T-helper 9 cell (primary cell): ENCODE measurements around the gene HELQ.
"Not testable (repeated sequence)": the region's sequence is repeated elsewhere in the genome, so short reads cannot be mapped to it uniquely, and the experiment has no call there.

Experiments
- DNase-seq: peaks from one replicate; pipeline ENCODE4 v3.0.0-alpha.2; 2020

The HELQ gene

DNA sequence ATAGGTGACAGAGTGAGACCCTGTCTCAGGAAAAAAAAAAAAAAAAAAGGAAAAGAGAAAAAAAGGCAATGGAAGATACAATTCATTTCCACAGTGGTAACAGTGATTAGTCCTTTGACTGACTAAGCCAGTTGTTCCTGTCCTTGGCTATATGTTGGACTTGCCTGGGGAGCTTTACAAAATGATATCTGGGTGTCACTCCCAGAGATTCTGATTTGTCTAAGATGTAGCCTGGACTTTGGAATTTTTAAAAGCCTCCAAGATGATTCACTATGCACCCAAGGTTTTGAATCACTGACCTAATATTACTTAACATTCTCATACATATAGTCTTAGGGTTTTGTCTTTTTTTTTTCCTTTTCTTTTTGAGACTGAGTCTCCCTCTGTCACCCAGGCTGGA lies 16.9 kb downstream of the HELQ start:
- no peak for DNase-seq

DNA sequence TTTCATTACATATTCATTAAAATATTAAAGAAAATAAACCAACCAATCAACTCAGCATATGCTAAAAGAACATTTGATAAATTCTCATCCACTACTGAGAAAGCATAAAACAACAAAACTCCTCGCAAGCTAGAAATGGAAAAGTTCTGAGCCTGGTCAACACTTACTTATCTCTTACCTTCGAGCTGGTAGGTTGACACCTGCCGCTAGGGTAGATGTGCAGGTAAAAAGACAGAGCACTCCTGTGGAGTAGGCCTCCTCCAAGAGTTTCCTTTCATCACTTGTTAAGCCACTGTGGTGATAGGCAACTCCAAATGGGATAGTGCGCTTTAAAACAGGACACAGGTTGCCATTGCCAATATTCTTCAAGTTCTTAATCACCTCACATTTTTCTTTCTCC lies 18.9 kb downstream of the HELQ start:
- DNase-seq = no peak

DNA sequence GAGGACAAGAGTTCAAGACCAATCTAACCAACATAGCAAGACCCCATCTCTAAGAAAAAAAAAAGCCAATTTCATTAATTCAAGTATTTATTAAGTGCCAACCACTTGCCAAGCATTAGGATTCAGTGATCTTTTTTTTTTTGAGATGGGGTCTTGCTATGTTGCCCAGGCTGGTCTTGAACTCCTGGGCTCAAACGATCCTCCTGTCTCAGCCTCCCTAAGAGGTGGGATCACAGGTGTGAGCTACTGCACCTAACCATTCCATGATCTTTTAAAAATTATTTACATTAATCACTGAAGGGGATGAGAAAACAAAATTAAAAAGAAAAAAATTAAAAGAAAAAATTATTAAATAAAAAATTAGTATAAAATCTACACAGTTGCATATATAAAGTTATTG lies 24.4 kb downstream of the HELQ start:
- DNase-seq = no peak

GRCh38 chr4:83418211-83418610 lies 37.4 kb downstream of the HELQ start:
- no peak for DNase-seq

GRCh38 chr4:83417566-83417965 lies 38.1 kb downstream of the HELQ start:
- DNase-seq = no peak

DNA sequence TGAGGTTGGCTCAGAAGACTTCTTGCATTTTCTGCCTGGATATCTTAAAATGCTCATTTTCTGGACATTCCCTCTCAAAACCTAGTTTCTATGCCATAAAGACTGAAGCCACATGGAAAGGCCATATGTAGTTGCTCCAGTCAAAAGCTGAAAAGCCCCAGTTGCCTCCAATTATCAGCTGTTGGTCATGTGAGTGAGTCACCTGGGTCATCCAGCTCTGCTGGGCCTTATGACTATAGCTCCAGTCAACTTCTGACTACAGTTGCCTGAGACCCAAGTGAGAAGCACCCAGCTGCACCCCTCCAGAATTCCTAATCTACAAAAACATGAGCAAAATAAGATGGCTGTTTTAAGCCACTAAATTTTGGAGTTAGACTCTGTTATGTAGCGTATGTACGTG lies 41.9 kb downstream of the HELQ start:
- no peak for DNase-seq

DNA sequence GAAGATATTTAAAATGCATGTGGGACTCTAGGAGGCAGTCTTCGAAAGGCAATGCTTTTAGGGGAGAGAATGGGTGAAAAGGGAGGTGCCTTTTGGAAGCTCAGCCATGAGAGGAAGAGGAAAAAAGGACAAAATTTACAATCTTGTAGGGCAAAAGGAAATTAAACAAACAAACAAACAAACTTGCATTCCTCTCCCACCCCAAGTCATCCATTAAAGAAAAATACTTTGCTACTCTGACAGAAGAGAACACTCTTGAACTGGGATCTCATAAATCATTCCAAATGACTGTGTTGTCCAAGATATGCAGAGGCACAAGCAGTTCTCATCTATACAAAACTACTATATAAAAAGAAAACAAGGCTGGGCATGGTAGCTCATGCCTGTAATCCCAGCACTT lies 46.7 kb downstream of the HELQ start:
- no peak for DNase-seq

DNA sequence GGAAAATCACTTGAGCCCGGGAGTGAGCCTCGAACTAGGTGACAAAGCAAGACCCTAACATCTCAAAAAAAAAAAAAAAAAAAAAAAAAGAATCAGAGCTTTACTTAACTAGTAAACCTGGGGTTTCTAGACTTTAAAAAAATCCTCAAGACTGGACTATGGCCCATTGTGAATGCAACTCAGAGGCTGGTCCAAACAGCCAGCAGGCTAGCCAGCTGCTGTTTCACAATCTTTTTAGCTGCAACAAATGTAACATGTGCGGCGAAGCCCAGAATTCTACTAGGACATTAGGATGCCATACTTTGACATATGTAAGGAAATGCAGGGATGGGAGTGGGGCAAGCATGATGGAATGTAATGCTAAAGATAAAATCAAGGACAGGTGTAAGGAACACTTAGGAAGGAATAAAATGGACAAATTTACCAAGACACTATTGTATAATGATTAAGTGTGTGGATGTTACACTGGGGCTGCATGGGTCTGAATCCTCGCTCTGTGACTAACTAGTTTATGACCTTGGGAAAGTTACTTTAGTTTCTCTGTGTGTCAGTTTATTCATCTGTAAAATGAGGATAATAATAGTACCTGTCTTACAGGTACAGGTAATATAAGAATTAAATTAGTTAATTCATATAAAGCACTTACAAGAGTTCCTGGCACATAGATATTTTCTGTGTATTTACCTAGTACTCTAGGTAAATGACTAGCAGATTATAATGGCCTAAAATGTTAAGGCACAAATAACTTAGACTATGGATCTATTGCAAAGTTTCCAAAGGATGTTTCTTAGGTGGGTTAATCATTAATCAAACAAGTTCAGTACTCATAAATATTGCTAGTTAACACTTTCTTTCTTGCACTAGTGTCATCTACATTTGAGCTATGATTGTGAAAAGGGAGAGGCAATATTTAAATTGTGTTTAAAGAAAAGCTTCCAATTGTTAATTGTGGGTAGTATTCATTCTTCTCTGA lies 49.5 kb downstream of the HELQ start:
- DNase-seq = no peak

DNA sequence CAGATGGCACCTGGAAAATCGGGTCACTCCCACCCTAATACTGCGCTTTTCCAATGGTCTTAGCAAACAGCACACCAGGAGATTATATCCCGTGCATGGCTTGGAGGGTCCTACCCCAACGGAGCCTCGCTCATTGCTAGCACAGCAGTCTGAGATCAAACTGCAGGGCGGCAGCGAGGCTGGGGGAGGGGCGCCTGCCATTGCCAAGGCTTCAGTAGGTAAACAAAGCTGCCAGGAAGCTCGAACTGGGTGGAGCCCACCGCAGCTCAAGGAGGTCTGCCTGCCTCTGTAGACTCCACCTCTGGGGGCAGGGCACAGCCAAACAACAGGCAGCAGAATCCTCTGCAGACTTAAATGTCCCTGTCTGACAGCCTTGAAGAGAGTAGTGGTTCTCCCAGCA lies 57.5 kb downstream of the HELQ start:
- DNase-seq = not testable (repeated sequence)

DNA sequence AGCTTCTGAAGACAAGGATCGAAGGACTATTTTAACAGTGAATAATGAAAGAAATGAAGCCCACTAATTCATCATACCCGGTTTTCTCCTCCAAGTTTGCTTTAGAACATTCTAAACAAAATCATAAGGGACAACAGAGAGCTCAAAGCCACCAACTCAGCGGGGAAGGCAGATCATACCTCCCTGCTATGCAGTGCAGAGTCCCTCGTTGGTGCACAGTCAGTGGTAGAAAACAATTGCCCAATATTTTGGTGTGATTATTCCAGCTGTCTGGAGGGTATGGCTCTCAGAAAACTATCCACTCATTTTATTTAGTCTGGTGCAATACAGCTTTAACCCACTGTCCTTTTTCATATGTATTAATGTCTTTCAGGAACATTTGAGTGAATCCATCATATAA lies 61.7 kb downstream of the HELQ start:
- no peak for DNase-seq

GRCh38 chr4:83392562-83392961 lies 63.1 kb downstream of the HELQ start:
- no peak for DNase-seq

GRCh38 chr4:83390944-83391343 lies 64.7 kb downstream of the HELQ start:
- DNase-seq = no peak

GRCh38 chr4:83389756-83390505 lies 65.7 kb downstream of the HELQ start:
- no peak for DNase-seq

GRCh38 chr4:83389037-83389720 lies 66.4 kb downstream of the HELQ start:
- no peak for DNase-seq

DNA sequence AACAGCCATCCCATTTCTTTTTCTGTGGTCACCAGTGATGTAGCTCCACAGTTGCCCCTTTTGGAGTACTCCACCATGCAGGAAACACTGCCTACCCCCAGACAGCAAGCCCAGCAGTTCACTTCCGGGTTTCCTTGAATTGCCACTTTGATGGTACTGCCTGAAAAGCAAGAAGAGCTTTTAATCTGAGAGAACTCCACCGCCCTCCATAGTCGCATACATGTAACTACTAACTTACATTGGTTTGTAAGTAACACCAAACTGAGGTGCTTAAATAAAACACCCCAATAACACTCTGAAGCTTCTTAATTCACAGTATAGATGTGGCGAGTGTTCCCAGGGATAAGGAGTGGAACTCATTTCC lies 67.3 kb downstream of the HELQ start:
- DNase-seq = no peak

GRCh38 chr4:83387476-83388312 lies 67.9 kb downstream of the HELQ start:
- DNase-seq = no peak

DNA sequence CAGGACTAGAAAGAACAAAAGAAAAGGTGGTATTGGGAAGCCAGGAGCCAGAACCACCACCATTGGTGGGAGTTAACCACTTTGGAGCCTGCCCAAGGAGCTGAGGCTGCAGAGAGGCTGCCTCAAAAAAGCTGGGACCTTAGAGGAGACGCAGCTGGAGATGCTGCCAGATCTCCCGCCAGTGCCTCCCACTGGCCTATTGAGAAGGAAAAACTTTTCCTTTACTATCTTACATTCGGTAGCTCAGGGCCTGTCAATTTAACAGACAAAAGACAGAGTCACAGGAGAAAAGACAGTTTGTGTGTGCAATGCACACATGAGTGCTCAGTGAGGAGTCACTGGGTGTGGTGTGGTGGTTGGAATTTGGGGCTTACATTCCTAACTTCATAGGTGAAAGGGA lies 68.6 kb downstream of the HELQ start:
- DNase-seq = no peak

DNA sequence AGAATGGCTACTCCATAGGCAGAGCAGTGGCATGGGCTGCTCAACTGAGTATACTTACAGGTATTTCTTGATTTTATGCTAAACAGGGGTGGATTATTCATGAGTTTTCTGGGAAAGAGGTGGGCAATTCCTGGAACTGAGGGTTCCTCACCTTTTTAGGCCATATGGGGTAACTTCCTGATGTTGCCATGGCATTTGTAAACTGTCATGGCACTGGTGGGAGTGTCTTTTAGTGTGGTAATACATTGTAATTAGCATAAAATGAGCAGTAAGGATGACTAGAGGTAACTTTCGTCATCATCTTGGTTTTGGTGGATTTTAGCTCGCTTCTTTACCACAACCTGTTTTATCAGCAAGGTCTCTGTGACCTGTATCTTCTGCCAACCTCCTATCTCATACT lies 72.8 kb downstream of the HELQ start:
- no peak for DNase-seq

- no peak for DNase-seq
These were observed 74.5 kb downstream of the HELQ start for GRCh38 chr4:83381173-83381572.

DNA sequence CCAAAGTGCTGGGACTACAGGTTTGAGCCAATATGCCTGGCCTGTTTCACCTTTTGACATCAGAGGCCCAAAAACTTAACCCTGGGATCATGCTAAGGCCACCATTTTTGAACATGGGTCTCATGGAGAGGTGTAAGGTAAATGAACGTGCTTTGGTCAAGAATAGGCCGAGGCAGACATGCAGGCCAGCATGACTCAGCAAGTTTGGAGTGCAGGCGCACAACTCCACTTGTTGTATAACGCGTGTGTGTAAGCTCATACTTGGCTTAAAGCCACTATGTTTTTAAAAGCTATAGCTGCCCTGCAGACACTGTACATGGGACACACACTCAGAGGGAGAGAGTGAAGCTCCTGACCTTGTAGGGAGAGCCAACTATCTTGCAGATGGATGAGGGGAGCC lies 77.2 kb downstream of the HELQ start:
- DNase-seq = no peak

DNA sequence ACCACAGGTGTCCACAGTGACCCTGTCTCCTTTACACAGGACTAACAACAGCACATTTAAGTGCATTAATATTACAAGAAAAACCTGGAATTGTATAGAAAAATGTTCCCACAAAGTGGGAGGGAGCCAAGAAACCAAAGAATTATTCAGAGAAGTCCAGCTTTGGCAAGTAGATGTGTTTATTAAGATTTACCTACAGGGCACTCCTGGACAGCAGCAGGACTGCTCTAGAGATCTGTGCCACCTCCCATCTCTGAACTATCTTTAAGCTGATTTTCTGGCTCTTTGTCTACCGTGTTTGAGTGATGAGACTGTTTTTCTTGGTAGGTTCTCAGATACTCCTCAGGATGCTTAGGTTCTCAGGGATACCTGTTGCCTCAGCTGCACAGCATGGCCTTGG lies 82.7 kb downstream of the HELQ start:
- no peak for DNase-seq

GRCh38 chr4:83371936-83372335 lies 83.7 kb downstream of the HELQ start:
- DNase-seq = no peak

- no peak for DNase-seq
These were observed 84.4 kb downstream of the HELQ start for GRCh38 chr4:83371235-83371634.
